Measurements from ENCODE around the gene CDH12. TPM values are rescaled to one million over a fixed set of nuclear protein-coding genes. Genes with fewer than 3 reads are reported as not detected.
A peak's percentile ranks its signal among the peaks of the same experiment; 100 is the strongest.

Gene CDH12
- total RNA-seq, 1 donor from 2014 or later = 0.38 TPM

DNA sequence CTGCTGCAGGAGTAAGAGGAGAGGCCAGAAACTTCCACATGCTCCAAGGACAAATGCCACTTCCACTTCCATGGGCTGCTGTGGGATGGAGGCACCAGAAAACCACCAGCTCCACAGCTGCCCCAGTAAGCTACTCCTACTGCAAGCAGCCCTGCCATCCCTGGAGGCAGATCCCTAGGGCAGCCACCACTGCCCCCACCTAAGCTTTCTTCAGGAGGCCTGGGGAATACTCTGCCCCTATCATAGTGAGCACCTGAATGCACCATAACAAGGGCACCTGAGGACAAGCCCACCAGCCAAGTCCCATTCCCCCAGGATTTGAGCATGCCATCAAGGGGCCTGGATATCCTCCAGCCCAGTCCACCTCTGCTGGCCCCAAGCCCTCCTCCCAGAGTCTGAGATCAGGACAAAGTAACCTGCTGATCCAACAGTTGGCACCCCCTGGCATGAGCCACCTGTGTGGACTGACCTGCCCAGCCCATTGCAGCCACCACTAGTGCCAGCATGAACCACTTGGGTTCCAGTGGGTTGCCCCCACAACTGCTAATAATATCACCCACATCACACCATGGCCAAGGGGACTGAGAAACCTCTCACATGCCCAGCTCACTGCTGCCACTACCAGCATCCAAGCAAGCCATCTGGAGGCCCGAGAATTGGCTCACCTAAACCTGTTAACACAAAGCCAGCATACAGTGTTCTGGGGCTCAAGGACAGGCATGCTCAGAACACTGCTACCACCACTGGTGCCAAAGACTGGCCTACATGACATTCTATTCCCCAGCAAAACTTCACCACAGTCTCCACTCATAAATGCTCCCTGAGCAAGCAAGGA lies 480.1 kb downstream of the CDH12 start:
- no peak for DNase-seq
- no peaks in the 10 kb centered on the region for H3K36me3 ChIP-seq
- no peak overlapping the region for H3K27ac ChIP-seq
- H3K9me3 ChIP-seq = no peaks in the 10 kb centered on the region
- no peaks in the 10 kb centered on the region for H3K27me3 ChIP-seq (ENCODE audit: low read depth)
- no peak overlapping the region for H3K4me3 ChIP-seq
- TF ChIP-seq, protein P1, sequence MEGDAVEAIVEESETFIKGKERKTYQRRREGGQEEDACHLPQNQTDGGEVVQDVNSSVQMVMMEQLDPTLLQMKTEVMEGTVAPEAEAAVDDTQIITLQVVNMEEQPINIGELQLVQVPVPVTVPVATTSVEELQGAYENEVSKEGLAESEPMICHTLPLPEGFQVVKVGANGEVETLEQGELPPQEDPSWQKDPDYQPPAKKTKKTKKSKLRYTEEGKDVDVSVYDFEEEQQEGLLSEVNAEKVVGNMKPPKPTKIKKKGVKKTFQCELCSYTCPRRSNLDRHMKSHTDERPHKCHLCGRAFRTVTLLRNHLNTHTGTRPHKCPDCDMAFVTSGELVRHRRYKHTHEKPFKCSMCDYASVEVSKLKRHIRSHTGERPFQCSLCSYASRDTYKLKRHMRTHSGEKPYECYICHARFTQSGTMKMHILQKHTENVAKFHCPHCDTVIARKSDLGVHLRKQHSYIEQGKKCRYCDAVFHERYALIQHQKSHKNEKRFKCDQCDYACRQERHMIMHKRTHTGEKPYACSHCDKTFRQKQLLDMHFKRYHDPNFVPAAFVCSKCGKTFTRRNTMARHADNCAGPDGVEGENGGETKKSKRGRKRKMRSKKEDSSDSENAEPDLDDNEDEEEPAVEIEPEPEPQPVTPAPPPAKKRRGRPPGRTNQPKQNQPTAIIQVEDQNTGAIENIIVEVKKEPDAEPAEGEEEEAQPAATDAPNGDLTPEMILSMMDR (IDR thresholded peaks at IDR 0.05) = no peak
- peak in 1 of 2 donors; percentile 23 for ATAC-seq
- intact Hi-C loops (cut with DNase I) = no loop called here
- H3K4me1 ChIP-seq = no peaks in the 10 kb centered on the region

DNA sequence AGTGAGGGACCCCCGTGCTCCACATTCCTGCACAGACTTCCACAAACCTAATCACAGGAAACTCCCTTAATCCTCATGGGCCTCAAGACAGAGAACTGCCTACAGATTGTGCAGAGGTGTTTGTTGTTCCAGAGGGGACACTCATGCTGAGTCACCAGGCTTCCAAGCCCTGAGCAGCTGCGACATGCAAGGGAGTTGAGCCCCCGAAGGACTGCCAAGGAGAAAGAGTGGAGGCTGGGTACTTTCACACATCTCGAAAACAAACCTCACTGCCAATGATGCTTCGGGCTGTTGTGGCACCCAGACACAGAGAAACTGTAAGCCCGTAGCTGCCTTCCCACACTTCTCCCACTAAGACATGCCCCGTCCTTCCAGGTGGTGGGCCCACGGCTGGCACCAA lies 480.8 kb downstream of the CDH12 start:
- DNase-seq (no peak), ATAC-seq (no peak)
- Histone ChIP-seq H3K4me3 (no peak overlapping the region), H3K27me3 (ENCODE audit: low read depth) (no peaks in the 10 kb centered on the region), H3K27ac (no peak overlapping the region), H3K36me3 (no peaks in the 10 kb centered on the region), H3K4me1 (no peaks in the 10 kb centered on the region), H3K9me3 (no peaks in the 10 kb centered on the region)
- TF ChIP-seq, protein P1 (IDR thresholded peaks at IDR 0.05) = no peak
- intact Hi-C loops (cut with DNase I) = no loop called here

DNA sequence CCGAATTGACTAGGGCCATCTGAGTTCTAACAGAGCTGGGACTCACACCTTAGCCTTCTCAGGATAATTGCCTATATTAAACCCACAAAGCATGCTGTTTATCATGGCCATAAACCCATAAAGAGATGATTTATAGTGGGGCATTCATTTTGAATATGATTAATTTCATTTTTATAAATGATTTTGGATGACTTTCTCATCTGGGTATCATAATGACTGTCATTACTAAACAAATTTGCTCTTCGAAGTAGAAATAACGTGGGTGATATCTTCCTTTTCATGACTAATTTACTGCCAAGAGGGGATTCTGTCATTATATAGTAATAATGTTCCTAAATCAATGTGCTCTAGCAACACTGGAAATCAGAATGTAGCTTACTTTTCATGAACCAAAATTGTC lies 498.2 kb downstream of the CDH12 start:
- no peak overlapping the region for H3K4me3 ChIP-seq

DNA sequence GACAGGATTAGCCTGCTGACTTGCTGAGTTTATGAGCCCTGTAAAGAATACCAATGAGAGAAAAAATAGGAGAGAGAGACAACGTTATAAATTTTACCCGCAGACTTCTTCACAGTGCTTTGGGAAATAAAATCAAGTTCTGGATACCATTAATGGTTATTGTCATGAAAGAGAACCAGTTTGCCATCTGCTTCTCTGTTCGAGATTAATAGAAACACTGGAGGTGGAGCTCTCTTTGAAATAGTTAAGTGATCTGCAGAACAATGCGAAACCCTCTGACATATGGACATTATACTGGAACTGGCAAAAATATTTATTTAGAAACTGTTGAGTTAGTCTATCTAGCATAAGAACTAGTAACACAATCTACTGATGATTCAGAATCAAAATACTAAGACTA lies 500.7 kb downstream of the CDH12 start:
- ATAC-seq = no peak
- no peaks in the 10 kb centered on the region for H3K36me3 ChIP-seq
- no peak overlapping the region for H3K4me3 ChIP-seq
- no peak overlapping the region for H3K27ac ChIP-seq
- H3K4me1 ChIP-seq = no peaks in the 10 kb centered on the region
- intact Hi-C loops (cut with DNase I) = no loop called here
- no peaks in the 10 kb centered on the region for H3K27me3 ChIP-seq (ENCODE audit: low read depth)
- no peaks in the 10 kb centered on the region for H3K9me3 ChIP-seq
- TF ChIP-seq, protein P1 (IDR thresholded peaks at IDR 0.05) = no peak
- DNase-seq = no peak

More for the DNA sequence above, 498.2 kb downstream of the CDH12 start:
- DNase-seq (no peak), ATAC-seq (no peak)
- TF ChIP-seq, protein P1 (IDR thresholded peaks at IDR 0.05) = no peak
- no peaks in the 10 kb centered on the region for H3K27me3 ChIP-seq (ENCODE audit: low read depth)
- H3K9me3 ChIP-seq = no peaks in the 10 kb centered on the region
- no peaks in the 10 kb centered on the region for H3K36me3 ChIP-seq
- intact Hi-C loops (cut with DNase I) = no loop called here
- H3K27ac ChIP-seq = no peak overlapping the region
- no peaks in the 10 kb centered on the region for H3K4me1 ChIP-seq

DNA sequence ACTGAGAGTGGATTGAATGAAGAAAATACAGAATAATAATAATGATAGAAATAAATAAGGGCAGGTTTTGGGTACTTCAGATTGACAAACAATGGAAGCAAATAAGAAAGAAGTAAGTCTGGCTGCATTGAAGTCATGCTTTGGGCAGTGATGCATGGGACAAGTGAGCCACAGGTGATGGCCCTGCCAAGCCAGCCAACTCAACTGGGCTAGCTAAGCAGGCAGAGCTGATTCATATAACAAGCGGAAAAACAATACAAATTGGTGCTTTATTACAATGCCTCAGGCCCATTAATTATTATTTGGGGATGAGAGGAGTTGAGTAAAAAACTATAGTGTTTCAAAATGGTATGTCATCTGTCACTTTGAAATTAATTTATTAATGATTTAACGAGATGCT lies 502.0 kb downstream of the CDH12 start:
- no peak for DNase-seq
- Histone ChIP-seq H3K27me3 (ENCODE audit: low read depth) (no peaks in the 10 kb centered on the region), H3K36me3 (no peaks in the 10 kb centered on the region), H3K4me1 (no peaks in the 10 kb centered on the region), H3K4me3 (no peak overlapping the region), H3K9me3 (no peaks in the 10 kb centered on the region), H3K27ac (no peak overlapping the region)
- TF ChIP-seq, protein P1 (IDR thresholded peaks at IDR 0.05) = no peak
- intact Hi-C loops (cut with DNase I) = no loop called here
- ATAC-seq = no peak
